ENCODE results near the gene TM7SF2. TPM values are rescaled to one million over a fixed set of nuclear protein-coding genes. Genes with fewer than 3 reads are reported as not detected.

TM7SF2 gene
- total RNA-seq, 1 experiment from 2014 or later: 74.8 TPM

- Histone ChIP-seq H3K79me2 (ENCODE audit: insufficient read depth, low read length) (no peaks in the 10 kb centered on the region), H3K23me2 (ENCODE audit: insufficient read length, low read depth, low read length, poor library complexity, severe bottlenecking) (no peaks in the 10 kb centered on the region), H2BK120ac (ENCODE audit: low read depth, low read length, poor library complexity, severe bottlenecking) (no peak overlapping the region), H3K4me1 (ENCODE audit: insufficient read depth, low read length) (peaks cover 6% of the 10 kb centered on the region; the same call in 1 of the 2 replicates), H3T11ph (ENCODE audit: low read length) (no peak overlapping the region), H2BK5ac (ENCODE audit: insufficient read length, low read length) (no peak overlapping the region), H2AK5ac (ENCODE audit: insufficient read length, low read length) (no peak overlapping the region), H2BK20ac (ENCODE audit: low read depth, low read length, poor library complexity, severe bottlenecking) (no peak overlapping the region), H3K27ac (ENCODE audit: insufficient read length, low read depth, low read length) (no peak overlapping the region), H3K9me3 (ENCODE audit: control insufficient read depth, low read depth, low read length) (no peaks in the 10 kb centered on the region), H4K20me1 (ENCODE audit: control insufficient read depth, insufficient read depth, insufficient read length) (no peaks in the 10 kb centered on the region), H2BK15ac (ENCODE audit: low read depth, low read length) (no peak overlapping the region), H3K4me2 (ENCODE audit: insufficient read depth, insufficient read length, low read length) (no peak overlapping the region), H3K18ac (ENCODE audit: insufficient read length, low read depth, low read length) (no peak overlapping the region), H3K56ac (ENCODE audit: insufficient read length, low read depth, low read length) (no peak overlapping the region), H3K14ac (ENCODE audit: insufficient read depth, low read length) (no peak overlapping the region), H3K4ac (ENCODE audit: low read depth, low read length) (no peak overlapping the region), H2AFZ (ENCODE audit: low read length) (no peak overlapping the region), H4K5ac (ENCODE audit: insufficient read length, low read depth, low read length) (no peak overlapping the region), H4K8ac (replicated peaks; ENCODE audit: insufficient read length, low read depth, low read length) (no peak overlapping the region), H2BK12ac (ENCODE audit: insufficient read length, low read depth, low read length) (no peak overlapping the region), H3K9ac (ENCODE audit: extremely low read depth, insufficient read length, low read length) (no peak overlapping the region), H3K27me3 (ENCODE audit: insufficient read depth, low read length) (no peaks in the 10 kb centered on the region), H3K23ac (ENCODE audit: insufficient read length, low read depth, low read length) (no peak overlapping the region), H3K79me1 (ENCODE audit: insufficient read depth, low read depth, low read length, poor library complexity, severe bottlenecking) (no peaks in the 10 kb centered on the region), H4K91ac (ENCODE audit: insufficient read length, low read depth, low read length) (peak overlapping the region; percentile 67)
- H3K27ac Mint-ChIP-seq: peak overlapping the region; percentile 92 to 97 (median 95)
- H3K27me3 Mint-ChIP-seq (ENCODE audit: low read depth): no peaks in the 10 kb centered on the region
- no peak for DNase-seq
- H3K36me3 Mint-ChIP-seq (ENCODE audit: insufficient read depth in 1 of 3, low read depth in 3 of 3): no peaks in the 10 kb centered on the region
- H3K4me1 Mint-ChIP-seq: peaks cover 21 to 31% of the 10 kb centered on the region in 2 experiments
- WGBS (ENCODE audit: extremely low coverage, insufficient read length, low lambda C conversion rate): no CpG with 5 or more reads among the region's 10 CpGs
- H3K9me3 Mint-ChIP-seq: no peaks in the 10 kb centered on the region
- no peak for TF ChIP-seq CTCF (conservative IDR thresholded peaks at IDR 0.05)
- H3K4me3 Mint-ChIP-seq: peak overlapping the region in 1 of 2 experiments; percentile 63; a peak in 2 of 5 replicates
Measured at GRCh38 chr11:65067446-65067845, 44.2 kb upstream of the TM7SF2 start.
